ENCODE results near the gene TRHDE.

- TF ChIP-seq CTCF (optimal IDR thresholded peaks at IDR 0.05 in 1 of 3, IDR thresholded peaks at IDR 0.05 in 1 of 3, conservative IDR thresholded peaks at IDR 0.05 in 1 of 3; ENCODE audit: extremely low read depth in 1 of 3, insufficient read depth in 2 of 3, low read length in 3 of 3) (no peak), EZH2 (IDR thresholded peaks at IDR 0.05; ENCODE audit: low read length) (no peak)
These were observed 181.4 kb downstream of the TRHDE start for GRCh38 chr12:72453550-72453949.
